CD14-positive monocyte (primary cell): ENCODE data around the gene ITPKB. TPM values are rescaled to one million over a fixed set of nuclear protein-coding genes. Genes with fewer than 3 reads are reported as not detected.

Experiments used
- DNase-seq, 3 donors: peaks; one replicate each; pipeline ENCODE4 v3.0.0-alpha.2; 2011 to 2022
- H2AFZ ChIP-seq: 2 replicates; pipeline ENCODE4 v1.6.0; 2012; ENCODE audit warnings: mild to moderate bottlenecking, low read depth, low read length, inconsistent platforms; ENCODE audit not compliant: insufficient read depth, poor library complexity, severe bottlenecking
- H3K27ac ChIP-seq, 2 donors: 1 replicate in 1 of 2; 2 replicates in 1 of 2; pipeline ENCODE4 v1.5.1; 2012 to 2013; ENCODE audit warnings: low read length in 2 of 2, control low read depth in 1 of 2, inconsistent platforms in 1 of 2, low read depth in 1 of 2, mild to moderate bottlenecking in 1 of 2
- H3K27me3 ChIP-seq, 2 donors: one replicate each; pipeline versions ENCODE4 v1.6.0 to v1.6.1; 2011 to 2013; ENCODE audit warnings: low read length in 2 of 2; ENCODE audit not compliant: control insufficient read depth in 2 of 2, insufficient read depth in 2 of 2
- H3K36me3 ChIP-seq, 2 donors: replicated peaks in 1 of 2; 1 replicate in 1 of 2; 2 replicates in 1 of 2; pipeline versions ENCODE4 v1.5.1 to v1.6.1; 2012 to 2013; ENCODE audit warnings: low read length in 2 of 2, control low read depth in 1 of 2, inconsistent platforms in 1 of 2, mild to moderate bottlenecking in 1 of 2; ENCODE audit not compliant: insufficient read depth in 2 of 2, control insufficient read depth in 1 of 2
- H3K4me1 ChIP-seq, 2 donors: 1 replicate in 1 of 2; 2 replicates in 1 of 2; pipeline versions ENCODE4 v1.5.1 to v1.6.1; 2012 to 2013; ENCODE audit warnings: low read length in 2 of 2, control low read depth in 1 of 2, inconsistent platforms in 1 of 2, mild to moderate bottlenecking in 1 of 2, moderate library complexity in 1 of 2; ENCODE audit not compliant: insufficient read depth in 2 of 2, control insufficient read depth in 1 of 2
- H3K4me2 ChIP-seq: replicated peaks from 2 replicates; pipeline ENCODE3; 2012; ENCODE audit warnings: low read length, moderate library complexity, mild to moderate bottlenecking; ENCODE audit not compliant: poor library complexity, severe bottlenecking; ENCODE audit errors: extremely low read depth
- H3K4me3 ChIP-seq, 3 experiments: fragments of 200-600 bp in 1 of 3; sonication (generic) in 1 of 3; replicated peaks in 1 of 3; 1 replicate in 2 of 3; 2 replicates in 1 of 3; pipeline ENCODE4 v1.5.1; 2011 to 2013; ENCODE audit warnings: low read length in 3 of 3, mild to moderate bottlenecking in 3 of 3, control low read depth in 2 of 3, low read depth in 2 of 3, inconsistent platforms in 1 of 3, moderate library complexity in 1 of 3
- H3K79me2 ChIP-seq: 2 replicates; pipeline ENCODE4 v1.6.0; 2012; ENCODE audit warnings: mild to moderate bottlenecking, control low read depth, inconsistent platforms, low read length, moderate library complexity; ENCODE audit not compliant: insufficient read depth
- H3K9ac ChIP-seq: 2 replicates; pipeline ENCODE4 v1.6.0; 2017; ENCODE audit warnings: low read length, mild to moderate bottlenecking; ENCODE audit not compliant: insufficient read depth, poor library complexity, severe bottlenecking
- H3K9me3 ChIP-seq, 2 donors: replicated peaks in 1 of 2; 1 replicate in 1 of 2; 2 replicates in 1 of 2; pipeline versions ENCODE4 v1.5.1 to v1.6.1; 2012 to 2013; ENCODE audit warnings: low read length in 2 of 2, control low read depth in 1 of 2; ENCODE audit not compliant: control insufficient read depth in 1 of 2, insufficient read depth in 1 of 2
- H4K20me1 ChIP-seq: 2 replicates; pipeline ENCODE4 v1.6.0; 2012; ENCODE audit warnings: mild to moderate bottlenecking, low read length, control low read depth, moderate library complexity; ENCODE audit not compliant: insufficient read depth
- H3K27ac Mint-ChIP-seq, 7 donors: one replicate each; pipeline ENCODE4 v1.8.0; 2020; ENCODE audit warnings: mild to moderate bottlenecking in 7 of 7, mixed read lengths in 7 of 7, moderate library complexity in 6 of 7, inconsistent platforms in 2 of 7
- H3K27me3 Mint-ChIP-seq, 3 donors: one replicate each; pipeline ENCODE4 v1.8.0; 2021 to 2022; ENCODE audit warnings: low read depth in 3 of 3, mild to moderate bottlenecking in 3 of 3, mixed read lengths in 3 of 3, moderate library complexity in 3 of 3, inconsistent platforms in 1 of 3
- H3K36me3 Mint-ChIP-seq, 2 donors: one replicate each; pipeline ENCODE4 v1.8.0; 2020; ENCODE audit warnings: mixed read lengths in 2 of 2, inconsistent platforms in 1 of 2, mild to moderate bottlenecking in 1 of 2
- H3K4me1 Mint-ChIP-seq: one replicate; pipeline ENCODE4 v1.8.0; 2020; ENCODE audit warnings: mild to moderate bottlenecking, mixed read lengths
- H3K4me3 Mint-ChIP-seq, 2 donors: one replicate each; pipeline ENCODE4 v1.8.0; 2020; ENCODE audit warnings: mild to moderate bottlenecking in 2 of 2, mixed read lengths in 2 of 2, moderate library complexity in 1 of 2
- H3K9me3 Mint-ChIP-seq, 7 donors: one replicate each; pipeline ENCODE4 v1.8.0; 2020 to 2022; ENCODE audit warnings: mixed read lengths in 7 of 7, mild to moderate bottlenecking in 6 of 7, moderate library complexity in 6 of 7, inconsistent platforms in 2 of 7
- WGBS: methylation state at CpG from one replicate; pipeline ENCODE4 v1.1.5; 2013; ENCODE audit warnings: missing lambda C conversion rate; ENCODE audit not compliant: insufficient coverage; 5-methylcytosine and 5-hydroxymethylcytosine counted together
- intact Hi-C, 2 donors: fragments of 100-400 bp; cut with micrococcal nuclease; formaldehyde crosslinking; loops; one replicate each; pipeline versions ENCODE4 v1.15.0 to v1.15.1; 2023
- polyA plus RNA-seq, 3 donors: library from polyadenylated mRNA; depleted of rRNA in 1 of 3; unstranded in 2 of 3; stranded (reverse) in 1 of 3; fragments of 300-500 nt in 2 of 3; fragments of >200 nt in 1 of 3; fragmentation: Illumina TruSeq in 2 of 3; gene quantifications; 1 replicate in 2 of 3; 2 replicates in 1 of 3; pipeline ENCODE4 v1.2.3, GENCODE V29; 2012 to 2021
- TF ChIP-seq, protein P1 (sequence below): fragments of 200-600 bp; IDR thresholded peaks from one replicate; pipeline ENCODE4 v1.8.0; 2022; ENCODE audit warnings: antibody characterized with exemption, mild to moderate bottlenecking

ITPKB gene
- polyA plus RNA-seq, 3 donors, result 7.3 to 14.4 (median 10.2) TPM

DNA sequence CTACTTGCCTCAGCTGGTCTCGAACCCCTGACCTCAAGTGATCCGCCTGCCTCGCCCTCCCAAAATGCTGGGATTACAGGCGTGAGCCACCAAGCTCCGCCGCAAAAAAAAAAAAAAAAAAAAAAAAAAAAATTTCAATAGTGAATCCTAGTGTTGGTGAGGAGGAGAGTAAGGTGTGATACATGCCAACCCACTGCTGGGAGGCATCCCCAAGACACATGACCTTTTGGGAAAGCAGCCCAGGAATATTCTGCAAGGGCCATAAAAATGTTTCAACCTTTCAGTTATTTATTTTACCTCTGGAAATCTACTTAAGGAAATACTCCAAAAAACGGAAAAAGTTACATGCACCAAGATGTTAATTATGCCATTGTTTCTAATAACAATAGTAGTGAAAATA, 69.0 kb downstream of the ITPKB start:
- Histone ChIP-seq H3K36me3 (peaks cover 0 to 13% of the 10 kb centered on the region in 2 donors), H4K20me1 (no peaks in the 10 kb centered on the region), H3K9me3 (no peaks in the 10 kb centered on the region), H3K27me3 (no peaks in the 10 kb centered on the region), H3K4me2 (no peak overlapping the region), H2AFZ (no peak overlapping the region), H3K4me3 (no peak overlapping the region), H3K4me1 (peaks cover 32 to 34% of the 10 kb centered on the region in 2 donors), H3K27ac (no peak overlapping the region), H3K9ac (no peak overlapping the region), H3K79me2 (peaks cover 81% of the 10 kb centered on the region)
- no peak for DNase-seq
- TF ChIP-seq, protein P1, sequence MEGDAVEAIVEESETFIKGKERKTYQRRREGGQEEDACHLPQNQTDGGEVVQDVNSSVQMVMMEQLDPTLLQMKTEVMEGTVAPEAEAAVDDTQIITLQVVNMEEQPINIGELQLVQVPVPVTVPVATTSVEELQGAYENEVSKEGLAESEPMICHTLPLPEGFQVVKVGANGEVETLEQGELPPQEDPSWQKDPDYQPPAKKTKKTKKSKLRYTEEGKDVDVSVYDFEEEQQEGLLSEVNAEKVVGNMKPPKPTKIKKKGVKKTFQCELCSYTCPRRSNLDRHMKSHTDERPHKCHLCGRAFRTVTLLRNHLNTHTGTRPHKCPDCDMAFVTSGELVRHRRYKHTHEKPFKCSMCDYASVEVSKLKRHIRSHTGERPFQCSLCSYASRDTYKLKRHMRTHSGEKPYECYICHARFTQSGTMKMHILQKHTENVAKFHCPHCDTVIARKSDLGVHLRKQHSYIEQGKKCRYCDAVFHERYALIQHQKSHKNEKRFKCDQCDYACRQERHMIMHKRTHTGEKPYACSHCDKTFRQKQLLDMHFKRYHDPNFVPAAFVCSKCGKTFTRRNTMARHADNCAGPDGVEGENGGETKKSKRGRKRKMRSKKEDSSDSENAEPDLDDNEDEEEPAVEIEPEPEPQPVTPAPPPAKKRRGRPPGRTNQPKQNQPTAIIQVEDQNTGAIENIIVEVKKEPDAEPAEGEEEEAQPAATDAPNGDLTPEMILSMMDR, result no peak
- intact Hi-C loops, result no loop called here
- H3K27ac Mint-ChIP-seq, result peak overlapping the region in 1 of 7 donors; percentile 48
- WGBS, result 100% methylated on average over 1 of the region's 7 CpGs
- H3K4me3 Mint-ChIP-seq, result no peak overlapping the region
- H3K4me1 Mint-ChIP-seq, result peaks cover 46% of the 10 kb centered on the region
- no peaks in the 10 kb centered on the region for H3K9me3 Mint-ChIP-seq
- H3K36me3 Mint-ChIP-seq, result peaks cover 41 to 47% of the 10 kb centered on the region in 2 donors
- H3K27me3 Mint-ChIP-seq, result peaks cover 0 to 1% (median 0%) of the 10 kb centered on the region in 3 donors

DNA sequence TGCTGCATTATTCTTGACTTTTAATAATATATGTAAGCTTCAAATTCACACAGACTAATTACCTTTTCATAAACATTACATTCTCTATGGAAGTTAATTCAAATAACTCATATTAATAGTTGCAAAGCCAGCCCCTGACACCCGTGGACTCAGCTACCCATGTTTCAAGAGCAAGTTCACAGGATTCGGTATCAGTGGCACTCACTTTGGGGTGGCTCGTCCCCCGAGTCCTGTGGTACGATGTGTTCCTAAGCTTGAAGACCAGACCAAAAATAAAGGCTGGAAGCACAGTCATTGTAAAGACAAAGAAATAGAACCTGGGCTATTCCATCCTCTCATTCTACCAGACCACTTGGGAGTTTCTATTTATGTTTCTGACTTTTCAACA, 70.9 kb downstream of the ITPKB start:
- no peaks in the 10 kb centered on the region for H3K27me3 ChIP-seq
- DNase-seq, result no peak
- WGBS, result 95% methylated on average over 5 of the region's 5 CpGs
- H3K27ac ChIP-seq, result no peak overlapping the region
- H3K9ac ChIP-seq, result no peak overlapping the region
- no peak overlapping the region for H3K4me3 Mint-ChIP-seq
- H3K4me1 Mint-ChIP-seq, result peaks cover 49% of the 10 kb centered on the region
- no peaks in the 10 kb centered on the region for H4K20me1 ChIP-seq
- peaks cover 0 to 13% of the 10 kb centered on the region in 2 donors for H3K36me3 ChIP-seq
- H3K9me3 ChIP-seq, result no peaks in the 10 kb centered on the region
- peak overlapping the region in 2 of 7 donors; percentile 40 to 88 for H3K27ac Mint-ChIP-seq
- H3K4me3 ChIP-seq, result no peak overlapping the region
- H3K4me2 ChIP-seq, result no peak overlapping the region
- H3K27me3 Mint-ChIP-seq, result peaks cover 0 to 2% (median 1%) of the 10 kb centered on the region in 3 donors
- intact Hi-C loops, result no loop called here
- no peaks in the 10 kb centered on the region for H3K9me3 Mint-ChIP-seq
- H3K36me3 Mint-ChIP-seq, result peaks cover 46 to 48% of the 10 kb centered on the region in 2 donors
- H2AFZ ChIP-seq, result no peak overlapping the region
- peaks cover 27 to 34% of the 10 kb centered on the region in 2 donors for H3K4me1 ChIP-seq
- TF ChIP-seq, protein P1, result no peak
- H3K79me2 ChIP-seq, result peaks cover 84% of the 10 kb centered on the region
